SKM-1 treated with dmso at 0.1 percent for 144 hours (cell line): Measurements from ENCODE around the gene TEK.

Source experiments
- DNase-seq: peaks from one replicate; lab custom pipeline; 2025; ENCODE audit not compliant: unreplicated experiment; lab: John Stamatoyannopoulos, UW

Gene TEK

GRCh38 chr9:27118916-27119315 lies 9.9 kb downstream of the TEK start:
- DNase-seq = no peak

GRCh38 chr9:27124151-27124550 lies 15.1 kb downstream of the TEK start:
- no peak for DNase-seq

- no peak for DNase-seq
Observed at GRCh38 chr9:27125030-27125429, 16.0 kb downstream of the TEK start.

- DNase-seq = no peak
Observed at GRCh38 chr9:27125936-27126335, 16.9 kb downstream of the TEK start.

- DNase-seq = no peak
Observed at GRCh38 chr9:27126670-27127069, 17.6 kb downstream of the TEK start.

- DNase-seq = no peak
Observed at GRCh38 chr9:27129221-27129620, 20.2 kb downstream of the TEK start.

- DNase-seq = no peak
Observed at GRCh38 chr9:27131731-27132130, 22.7 kb downstream of the TEK start.

- no peak for DNase-seq
Observed at GRCh38 chr9:27133817-27134216, 24.8 kb downstream of the TEK start.

- no peak for DNase-seq
Observed at GRCh38 chr9:27142299-27142930, 33.4 kb downstream of the TEK start.

GRCh38 chr9:27145143-27145542 lies 36.1 kb downstream of the TEK start:
- DNase-seq = no peak

GRCh38 chr9:27149651-27150050 lies 40.6 kb downstream of the TEK start:
- DNase-seq = no peak

GRCh38 chr9:27150746-27151406 lies 41.9 kb downstream of the TEK start:
- DNase-seq = no peak

- DNase-seq = no peak
Observed at GRCh38 chr9:27151693-27152404, 42.8 kb downstream of the TEK start.

- DNase-seq = no peak
Observed at GRCh38 chr9:27152405-27152718, 43.3 kb downstream of the TEK start.

- DNase-seq = no peak
Observed at GRCh38 chr9:27154908-27155307, 45.9 kb downstream of the TEK start.

- no peak for DNase-seq
Observed at GRCh38 chr9:27157097-27157496, 48.1 kb downstream of the TEK start.

- no peak for DNase-seq
Observed at GRCh38 chr9:27157736-27158135, 48.7 kb downstream of the TEK start.

GRCh38 chr9:27160636-27161035 lies 51.6 kb downstream of the TEK start:
- DNase-seq = no peak

GRCh38 chr9:27162045-27162444 lies 53.0 kb downstream of the TEK start:
- DNase-seq = no peak

GRCh38 chr9:27165068-27165467 lies 56.0 kb downstream of the TEK start:
- DNase-seq = no peak

- no peak for DNase-seq
Observed at GRCh38 chr9:27165670-27166069, 56.6 kb downstream of the TEK start.

- no peak for DNase-seq
Observed at GRCh38 chr9:27168496-27168895, 59.5 kb downstream of the TEK start.

GRCh38 chr9:27168951-27169350 lies 59.9 kb downstream of the TEK start:
- no peak for DNase-seq
